ENCODE data around the gene DRC3.
A peak's percentile ranks its signal among the peaks of the same experiment; 100 is the strongest.

DRC3 gene

GRCh38 chr17:18025945-18026776, 53.5 kb downstream of the DRC3 start:
- peak; percentile 14 for DNase-seq

DNA sequence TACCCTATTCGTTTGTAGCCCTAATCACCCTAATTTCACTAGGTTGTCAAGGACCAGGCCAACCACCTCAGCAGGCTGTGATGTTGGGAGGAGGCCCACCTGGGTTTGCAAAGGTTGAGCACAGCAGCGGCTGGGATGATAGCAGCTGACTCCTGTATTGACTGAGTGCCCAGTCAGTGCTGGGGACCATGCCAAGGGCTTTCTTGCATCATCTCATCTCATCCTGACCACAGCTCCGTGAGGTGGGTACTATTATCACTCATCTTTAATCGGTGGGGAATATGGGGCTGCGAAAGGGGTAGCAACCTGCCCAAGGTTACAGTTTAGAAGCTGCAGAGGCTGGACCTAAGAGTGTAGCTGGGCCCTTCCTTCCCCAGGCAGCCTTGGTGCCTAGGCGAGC, 54.6 kb downstream of the DRC3 start:
- peak; percentile 6 for DNase-seq

- DNase-seq: peak; percentile 32
These were observed 55.7 kb downstream of the DRC3 start for GRCh38 chr17:18028114-18028951.

- no peak for DNase-seq
These were observed 56.4 kb downstream of the DRC3 start for GRCh38 chr17:18028952-18029540.

DNA sequence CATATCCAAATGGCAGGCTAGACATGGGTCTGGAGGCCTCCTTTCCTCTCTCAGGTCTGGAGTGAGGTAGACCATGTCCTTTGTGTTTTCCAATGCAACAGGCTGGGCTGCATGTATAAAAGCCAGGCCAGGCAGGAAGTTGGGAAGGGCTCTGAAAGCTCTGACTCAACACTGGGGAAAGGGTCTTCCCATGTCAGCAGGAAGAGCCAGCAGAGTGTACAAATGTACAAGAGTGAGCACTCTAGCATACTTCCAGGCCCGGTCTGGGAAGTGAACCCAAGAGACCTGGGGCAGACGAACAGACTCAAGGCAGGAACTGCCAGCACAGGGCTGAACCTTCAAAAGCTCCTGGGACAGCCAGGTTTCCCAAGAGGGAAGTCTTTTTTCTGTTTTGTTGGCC, 59.3 kb downstream of the DRC3 start:
- no peak for DNase-seq

- peak; percentile 72 for DNase-seq
These were observed 60.9 kb downstream of the DRC3 start for GRCh38 chr17:18033442-18034099.

DNA sequence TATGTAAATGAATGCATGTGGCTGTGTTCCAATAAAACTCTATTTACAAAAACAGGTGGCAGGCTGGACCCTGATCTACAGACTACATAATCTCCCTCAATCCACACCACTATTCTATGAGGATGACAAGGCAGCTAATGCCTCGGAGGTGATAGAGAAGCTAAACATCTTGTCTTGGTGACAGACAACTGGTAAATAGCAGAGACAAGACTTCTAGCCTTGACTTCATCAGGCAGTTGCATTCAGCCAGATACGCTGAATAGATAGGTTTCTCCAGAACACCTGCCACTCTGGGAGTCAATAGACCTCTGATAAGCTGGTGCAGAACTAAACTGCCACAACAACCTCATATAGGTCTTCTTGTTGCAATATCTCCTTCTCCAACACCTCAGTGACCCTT, 63.0 kb downstream of the DRC3 start:
- DNase-seq: no peak

DNA sequence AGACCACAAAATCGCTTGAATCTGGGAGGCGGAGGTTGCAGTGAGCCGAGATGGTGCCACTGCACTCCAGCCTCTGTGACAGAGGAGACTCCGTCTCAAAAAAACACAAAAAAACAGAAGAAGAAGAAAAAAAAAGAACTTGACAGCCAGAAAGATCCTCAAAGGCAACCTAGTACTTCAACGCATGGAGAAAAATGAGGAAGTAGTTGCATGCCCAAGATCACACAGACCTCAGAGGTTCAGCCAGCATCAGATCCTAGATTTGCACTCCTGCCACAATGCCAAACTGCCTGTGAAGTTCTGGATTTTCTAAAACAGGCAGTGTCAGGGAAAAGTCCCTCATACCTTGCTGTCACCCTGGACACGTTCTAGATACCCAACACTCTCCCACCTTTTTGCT, 64.8 kb downstream of the DRC3 start:
- no peak for DNase-seq

DNA sequence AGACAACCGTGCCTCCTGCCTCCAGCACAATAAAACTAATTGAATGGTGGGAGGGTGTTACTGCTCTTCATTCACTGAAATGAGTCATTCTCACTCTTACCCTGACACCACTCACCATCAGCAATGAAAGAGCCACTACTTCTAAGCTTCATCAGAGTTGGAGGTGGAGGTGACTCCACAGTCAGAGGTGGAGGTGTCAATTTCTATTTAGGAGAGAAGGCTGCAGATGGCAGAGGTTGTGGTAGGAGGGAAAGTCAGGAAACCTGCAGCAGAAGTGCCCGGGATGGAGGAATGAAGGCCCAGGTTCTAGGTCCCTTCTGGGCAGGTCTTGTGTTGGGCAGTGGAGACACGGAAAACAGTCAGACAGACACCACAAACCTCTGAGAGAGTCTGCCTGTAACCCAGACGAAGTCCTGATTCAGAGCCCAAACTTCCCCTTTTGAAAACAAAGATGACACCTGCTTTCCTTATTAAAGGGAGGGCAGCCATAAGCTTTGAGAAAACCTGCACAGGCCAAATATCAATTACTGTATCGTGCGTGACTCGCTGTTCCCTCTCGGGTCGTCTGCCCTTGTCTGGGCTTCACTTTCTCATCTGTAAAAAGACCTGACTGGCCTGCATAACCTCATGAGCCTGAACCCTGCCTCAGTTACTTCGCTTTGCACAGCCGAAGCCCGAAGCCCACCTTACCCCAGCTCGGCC, 65.6 kb downstream of the DRC3 start:
- DNase-seq: no peak

- peak; percentile 98 for DNase-seq
These were observed 66.3 kb downstream of the DRC3 start, which contains the start of the genes ATPAF2 and GID4 for GRCh38 chr17:18038861-18039534. Gene ATPAF2, minus strand, starts transcription at chr17:18039168. Its CDS starts 155 bp downstream, at chr17:18039013. Gene GID4, plus strand, starts transcription at chr17:18039408. Its CDS starts 57 bp downstream, at chr17:18039465.

- DNase-seq: peak; percentile 45
These were observed 67.0 kb downstream of the DRC3 start for GRCh38 chr17:18039535-18040260.

- DNase-seq: no peak
These were observed 67.7 kb downstream of the DRC3 start for GRCh38 chr17:18040261-18040858.

GRCh38 chr17:18041776-18042175, 69.1 kb downstream of the DRC3 start:
- DNase-seq: no peak

- no peak for DNase-seq
These were observed 70.3 kb downstream of the DRC3 start for GRCh38 chr17:18042983-18043382.

GRCh38 chr17:18043491-18043890, 70.8 kb downstream of the DRC3 start:
- no peak for DNase-seq

DNA sequence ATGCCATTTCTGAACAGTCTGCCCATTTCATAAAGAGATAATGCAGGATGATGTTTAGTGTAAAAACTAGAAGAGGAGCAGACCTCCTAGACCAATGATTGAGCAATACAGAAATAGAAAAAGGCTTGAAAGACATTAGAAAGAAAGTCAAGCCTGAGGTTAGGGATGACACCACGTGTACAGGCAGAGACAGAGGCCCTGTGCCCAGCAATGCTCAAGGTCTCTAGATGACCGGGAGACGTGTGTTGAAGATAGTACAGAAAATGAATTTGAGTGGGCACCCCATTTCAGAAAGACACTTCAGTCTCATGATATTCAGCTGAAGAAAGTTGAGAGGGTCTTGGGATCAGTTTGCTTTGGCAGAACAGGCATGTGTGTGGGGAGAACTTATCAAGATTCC, 71.9 kb downstream of the DRC3 start:
- no peak for DNase-seq

- no peak for DNase-seq
These were observed 73.2 kb downstream of the DRC3 start for GRCh38 chr17:18045691-18046350.

GRCh38 chr17:18055597-18055996, 82.9 kb downstream of the DRC3 start:
- no peak for DNase-seq

DNA sequence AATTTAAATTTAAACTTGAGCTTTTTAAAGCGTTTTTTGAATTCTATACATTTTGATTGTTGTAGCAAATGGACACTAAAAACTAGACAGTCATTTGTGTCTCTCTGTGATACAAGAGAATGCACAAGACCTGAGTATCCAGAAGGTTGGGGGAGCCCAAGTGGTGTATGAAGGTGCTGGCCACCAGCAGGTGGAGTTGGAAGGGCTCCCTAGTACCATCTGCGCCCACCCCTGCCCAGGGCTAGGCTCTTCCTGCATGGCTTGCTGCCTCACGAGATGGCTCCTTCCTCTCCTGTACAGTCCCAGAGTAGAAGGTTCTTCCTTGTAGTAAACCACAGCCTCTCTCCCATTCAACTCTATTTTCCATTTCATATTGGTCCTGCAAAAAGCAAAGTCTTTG, 83.6 kb downstream of the DRC3 start:
- no peak for DNase-seq

GRCh38 chr17:18059283-18059682, 86.6 kb downstream of the DRC3 start:
- no peak for DNase-seq

Measured in NCI-H345 (cell line).